Upper lobe of right lung (tissue), 1 donor: Measurements from ENCODE around the gene MSRB2. TPM values are rescaled to one million over a fixed set of nuclear protein-coding genes. Genes with fewer than 3 reads are reported as not detected.
"Not testable (repeated sequence)": the region's sequence is repeated elsewhere in the genome, so short reads cannot be mapped to it uniquely, and the experiment has no call there.

Source experiments
- ATAC-seq: fragments of 200-7000 bp; cut with Tn5 transposase; one replicate; pipeline ENCODE4 v1.9.1; 2020; ENCODE audit warnings: mild to moderate bottlenecking, moderate library complexity
- DNase-seq: peaks from one replicate; pipeline ENCODE4 v3.0.0-alpha.2; 2020
- H3K27ac ChIP-seq: fragments of 200-600 bp; one replicate; pipeline ENCODE4 v1.8.0; 2022
- H3K27me3 ChIP-seq: fragments of 200-600 bp; one replicate; pipeline ENCODE4 v1.8.0; 2022; ENCODE audit warnings: mild to moderate bottlenecking
- H3K36me3 ChIP-seq: fragments of 200-600 bp; one replicate; pipeline ENCODE4 v1.8.0; 2022
- H3K4me1 ChIP-seq: fragments of 200-600 bp; one replicate; pipeline ENCODE4 v1.8.0; 2022
- H3K4me3 ChIP-seq: fragments of 200-600 bp; one replicate; pipeline ENCODE4 v1.8.0; 2022; ENCODE audit warnings: mild to moderate bottlenecking
- H3K9me3 ChIP-seq: fragments of 200-600 bp; one replicate; pipeline ENCODE4 v1.8.0; 2022
- intact Hi-C: fragments of 100-400 bp; cut with DNase I; formaldehyde crosslinking; loops from one replicate; pipeline ENCODE4 v1.11.0; 2022
- total RNA-seq: library from RNA; stranded (reverse); fragmentation: NEBNext Ultra II Directional; extraction: Animal tissue kit (Norgen Biotek cat#: 25700); gene quantifications from one replicate; pipeline ENCODE4 v1.2.1, GENCODE V29; 2021
- TF ChIP-seq, protein P1 (sequence below): fragments of 200-600 bp; IDR thresholded peaks from one replicate; pipeline ENCODE4 v1.8.0; 2022; ENCODE audit warnings: antibody characterized with exemption
- donor health status: DM: no; HTN: yes; CAD: no; lungs with severe emphysema.

The MSRB2 gene
- total RNA-seq, 1 donor from 2014 or later: 27.1 TPM

DNA sequence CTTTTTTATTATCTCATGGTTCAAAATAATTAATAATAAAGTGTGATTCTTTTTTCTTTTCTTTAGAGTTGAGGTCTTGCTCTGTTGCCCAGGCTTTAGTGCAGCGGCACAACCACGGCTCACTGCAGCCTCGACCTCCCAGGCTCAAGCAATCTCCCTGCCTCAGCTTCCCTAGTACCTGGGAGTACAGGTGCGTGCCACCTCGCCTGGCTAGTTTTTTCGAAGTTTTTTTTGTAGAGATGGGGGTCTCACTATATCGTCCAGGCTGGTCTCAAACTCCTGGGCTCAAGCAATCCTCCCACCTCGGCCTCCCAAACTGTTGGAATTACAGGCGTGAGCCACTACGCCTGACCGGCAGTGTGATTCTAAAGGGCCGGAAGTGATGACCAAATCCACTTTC is 28.0 kb upstream of the MSRB2 start:
- H3K27ac ChIP-seq: no peak overlapping the region

DNA sequence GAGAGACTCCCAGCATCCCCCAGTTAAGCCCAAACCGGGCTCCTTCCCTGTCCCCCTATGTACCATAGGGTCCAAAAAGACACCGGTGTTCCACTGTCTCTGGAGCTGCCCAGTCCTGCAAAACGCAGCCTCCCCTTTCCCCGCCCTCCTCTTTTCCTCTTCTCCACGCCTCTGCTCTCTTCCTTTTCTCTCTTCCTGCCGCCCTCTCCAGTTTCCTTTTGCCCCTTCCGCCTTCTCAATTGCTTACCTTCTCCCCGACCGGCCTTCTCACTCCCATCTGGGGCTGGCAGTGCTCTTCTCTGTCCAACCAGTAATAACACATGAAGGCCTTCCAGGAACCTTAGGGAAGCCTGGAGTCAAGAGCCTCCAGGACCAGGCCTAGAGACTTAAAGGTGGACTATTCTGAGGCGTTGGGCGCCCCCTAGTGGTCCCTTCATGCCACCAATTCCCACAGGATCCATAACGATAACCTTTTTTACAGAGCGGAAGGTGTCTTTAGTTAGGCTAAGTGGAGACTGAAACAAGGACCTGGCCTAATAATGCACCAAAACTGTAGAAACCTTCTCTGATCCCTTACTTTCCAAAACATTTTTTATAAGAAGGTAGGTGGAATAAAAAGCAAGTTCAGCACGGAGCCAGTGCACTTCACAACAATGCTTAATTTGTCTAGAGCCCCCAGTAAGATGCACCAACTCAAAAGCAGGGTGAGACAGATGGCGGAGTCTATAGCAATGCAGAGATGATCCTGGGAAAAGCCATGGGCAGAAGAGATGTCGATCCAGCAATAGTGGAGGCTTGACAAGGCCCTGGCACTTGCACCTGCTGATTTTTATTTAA is 27.2 kb upstream of the MSRB2 start:
- Histone ChIP-seq H3K27me3 (no peaks in the 10 kb centered on the region), H3K9me3 (no peaks in the 10 kb centered on the region), H3K4me1 (no peaks in the 10 kb centered on the region), H3K36me3 (no peaks in the 10 kb centered on the region), H3K4me3 (no peak overlapping the region), H3K27ac (no peak overlapping the region)
- TF ChIP-seq, protein P1, sequence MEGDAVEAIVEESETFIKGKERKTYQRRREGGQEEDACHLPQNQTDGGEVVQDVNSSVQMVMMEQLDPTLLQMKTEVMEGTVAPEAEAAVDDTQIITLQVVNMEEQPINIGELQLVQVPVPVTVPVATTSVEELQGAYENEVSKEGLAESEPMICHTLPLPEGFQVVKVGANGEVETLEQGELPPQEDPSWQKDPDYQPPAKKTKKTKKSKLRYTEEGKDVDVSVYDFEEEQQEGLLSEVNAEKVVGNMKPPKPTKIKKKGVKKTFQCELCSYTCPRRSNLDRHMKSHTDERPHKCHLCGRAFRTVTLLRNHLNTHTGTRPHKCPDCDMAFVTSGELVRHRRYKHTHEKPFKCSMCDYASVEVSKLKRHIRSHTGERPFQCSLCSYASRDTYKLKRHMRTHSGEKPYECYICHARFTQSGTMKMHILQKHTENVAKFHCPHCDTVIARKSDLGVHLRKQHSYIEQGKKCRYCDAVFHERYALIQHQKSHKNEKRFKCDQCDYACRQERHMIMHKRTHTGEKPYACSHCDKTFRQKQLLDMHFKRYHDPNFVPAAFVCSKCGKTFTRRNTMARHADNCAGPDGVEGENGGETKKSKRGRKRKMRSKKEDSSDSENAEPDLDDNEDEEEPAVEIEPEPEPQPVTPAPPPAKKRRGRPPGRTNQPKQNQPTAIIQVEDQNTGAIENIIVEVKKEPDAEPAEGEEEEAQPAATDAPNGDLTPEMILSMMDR: peak; percentile 93
- intact Hi-C loops: no loop called here
- ATAC-seq: peak; percentile 92
- DNase-seq: peak; percentile 84

More for the DNA sequence above, 28.0 kb upstream of the MSRB2 start:
- no peaks in the 10 kb centered on the region for H3K27me3 ChIP-seq
- DNase-seq (no peak), ATAC-seq (no peak)
- intact Hi-C loops: no loop called here
- H3K36me3 ChIP-seq: no peaks in the 10 kb centered on the region
- H3K9me3 ChIP-seq: no peaks in the 10 kb centered on the region
- no peaks in the 10 kb centered on the region for H3K4me1 ChIP-seq
- TF ChIP-seq, protein P1: no peak
- H3K4me3 ChIP-seq: no peak overlapping the region

DNA sequence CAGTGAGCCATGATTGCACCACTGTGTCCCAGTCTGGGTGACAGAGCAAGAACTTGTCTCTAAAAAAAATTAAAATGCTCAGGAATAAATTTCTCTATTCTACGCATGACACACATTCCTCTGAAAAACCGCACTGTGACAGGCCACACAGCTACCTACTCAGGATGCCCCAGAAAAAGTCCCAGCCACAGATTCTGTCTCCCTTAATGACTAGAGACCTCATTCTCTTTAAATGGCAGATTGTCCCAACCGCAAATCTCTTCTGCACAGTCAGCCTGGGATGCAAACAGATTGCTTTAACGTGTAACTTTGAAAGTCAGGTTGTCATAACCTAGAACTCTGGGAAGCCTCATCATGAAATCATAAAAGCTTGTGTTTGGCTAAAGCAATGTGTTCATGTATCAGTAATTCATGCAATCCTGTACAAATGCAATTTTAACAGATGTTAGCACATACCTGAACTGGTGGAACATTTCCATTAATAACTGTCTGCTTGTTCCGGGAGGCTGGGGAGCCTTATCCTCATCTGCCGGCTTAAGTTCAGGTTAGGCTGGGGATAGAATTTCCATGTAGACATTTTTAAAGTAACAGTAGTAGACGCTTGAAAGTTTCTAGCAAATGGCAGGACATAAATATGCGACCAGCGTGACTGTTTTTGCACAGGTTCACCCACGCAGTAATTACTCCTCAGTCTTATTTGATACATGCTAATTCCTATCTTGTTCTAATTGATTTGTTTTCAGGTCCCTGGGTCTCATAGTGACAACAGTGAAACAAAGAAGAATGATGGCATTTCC is 26.2 kb upstream of the MSRB2 start:
- intact Hi-C loops: no loop called here
- DNase-seq: no peak
- TF ChIP-seq, protein P1: no peak
- Histone ChIP-seq H3K36me3 (no peaks in the 10 kb centered on the region), H3K9me3 (no peaks in the 10 kb centered on the region), H3K4me1 (no peaks in the 10 kb centered on the region), H3K27ac (no peak overlapping the region), H3K27me3 (no peaks in the 10 kb centered on the region), H3K4me3 (no peak overlapping the region)
- ATAC-seq: no peak

DNA sequence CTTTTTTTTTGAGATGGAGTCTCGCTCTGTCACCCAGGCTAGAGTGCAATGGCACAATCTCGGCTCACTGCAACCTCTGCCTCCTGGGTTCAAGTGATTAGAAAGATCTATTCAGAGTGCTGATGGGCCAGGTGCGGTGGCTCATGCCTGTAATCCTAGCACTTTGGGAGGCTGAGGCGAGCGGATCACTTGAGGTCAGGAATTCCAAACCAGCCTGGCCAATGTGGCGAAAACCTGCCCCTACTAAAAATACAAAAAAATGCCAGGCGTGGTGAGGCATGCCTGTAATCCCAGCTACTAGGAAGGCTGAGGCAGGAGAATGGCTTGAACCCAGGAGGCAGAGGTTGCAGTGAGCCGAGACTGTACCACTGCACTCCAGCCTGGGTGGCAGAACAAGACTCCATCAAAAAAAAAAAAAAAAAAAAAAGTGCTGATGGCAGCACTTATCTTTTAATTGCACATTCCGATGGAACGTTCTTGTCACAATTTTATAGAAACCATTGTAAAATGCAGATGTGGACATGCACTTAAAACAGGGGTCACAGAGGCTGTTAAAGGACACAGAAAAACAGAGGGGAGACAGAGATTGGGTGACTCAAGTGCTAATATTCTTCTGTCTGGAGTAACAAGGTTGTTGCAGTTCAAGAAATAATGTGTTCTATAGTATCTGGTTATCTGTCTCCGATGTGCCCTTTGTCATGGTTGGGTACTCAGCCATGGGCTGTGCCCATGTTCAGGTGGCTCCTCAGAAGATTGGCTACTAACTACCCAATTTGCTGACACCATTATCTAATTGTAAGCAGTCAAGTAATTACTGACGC is 25.1 kb upstream of the MSRB2 start:
- DNase-seq, H3K27me3 ChIP-seq, ATAC-seq, H3K36me3 ChIP-seq, H3K9me3 ChIP-seq, H3K4me3 ChIP-seq, H3K27ac ChIP-seq, H3K4me1 ChIP-seq, intact Hi-C loops: not testable (repeated sequence)

DNA sequence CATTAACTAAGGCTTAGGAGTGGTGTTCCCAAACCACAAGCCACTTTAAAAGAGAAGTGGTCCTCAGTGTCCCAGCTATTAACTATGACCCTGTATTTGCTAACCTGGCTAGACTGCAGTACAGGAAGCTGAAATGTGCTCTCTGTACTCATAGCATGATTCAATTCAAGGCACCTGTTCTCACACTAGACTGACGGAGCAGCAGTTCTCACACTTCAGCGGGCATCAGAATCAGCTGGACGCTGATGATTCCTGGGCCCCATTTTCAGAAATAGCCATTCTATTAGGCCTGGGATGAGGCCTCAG is 24.5 kb upstream of the MSRB2 start:
- Histone ChIP-seq H3K9me3 (no peaks in the 10 kb centered on the region), H3K27me3 (no peaks in the 10 kb centered on the region), H3K36me3 (no peaks in the 10 kb centered on the region), H3K27ac (no peak overlapping the region), H3K4me3 (no peak overlapping the region), H3K4me1 (no peaks in the 10 kb centered on the region)
- ATAC-seq (peak; percentile 66), DNase-seq (no peak)
- TF ChIP-seq, protein P1: no peak
- intact Hi-C loops: no loop called here

DNA sequence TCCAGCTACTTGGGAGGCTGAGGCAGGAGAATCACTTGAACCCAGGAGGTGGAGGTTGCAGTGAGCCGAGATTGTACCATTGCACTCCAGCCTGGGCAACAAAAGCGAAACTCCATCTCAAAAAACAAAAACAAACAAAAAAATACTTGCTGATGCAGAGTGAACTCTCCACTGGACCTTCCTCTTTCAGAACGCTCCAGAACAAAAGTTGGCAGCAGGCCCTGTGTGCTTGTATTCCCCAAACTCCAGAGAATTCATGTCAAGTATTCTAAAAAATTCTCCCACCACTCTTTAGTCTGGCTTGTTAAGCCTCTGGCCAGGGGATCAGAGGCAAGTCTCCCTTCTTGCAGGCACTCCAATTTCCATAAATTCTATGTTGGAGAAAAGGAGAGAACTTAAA is 22.8 kb upstream of the MSRB2 start:
- H3K4me1 ChIP-seq, H3K9me3 ChIP-seq, H3K27ac ChIP-seq, H3K36me3 ChIP-seq, intact Hi-C loops, H3K4me3 ChIP-seq, H3K27me3 ChIP-seq, ATAC-seq, DNase-seq: not testable (repeated sequence)
